ENCODE data around the gene CA4. TPM values are rescaled to one million over a fixed set of nuclear protein-coding genes. Genes with fewer than 3 reads are reported as not detected.

Gene CA4
- total and polyA plus RNA-seq, 10 donors = 1.7 to 19.3 (median 8.1) TPM

DNA sequence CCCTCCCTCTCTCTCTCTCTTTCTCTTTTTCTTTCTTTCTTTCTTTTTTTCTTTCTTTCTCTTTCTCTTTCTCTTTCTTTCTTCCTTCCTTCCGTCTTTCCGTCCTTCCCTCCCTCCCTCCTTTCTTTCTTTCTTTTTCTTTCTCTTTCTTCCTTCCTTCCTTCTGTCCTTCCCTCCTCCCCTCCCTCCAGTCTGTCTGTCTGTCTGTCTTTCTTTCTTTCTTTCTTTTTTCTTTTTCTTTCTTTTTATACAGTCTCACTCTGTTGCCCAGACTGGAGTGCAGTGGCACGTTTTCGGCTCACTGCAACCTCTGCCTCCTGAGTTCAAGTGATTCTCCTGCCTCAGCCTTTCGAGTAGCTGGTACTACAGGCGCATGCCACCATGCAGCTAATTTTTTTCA, 14.4 kb downstream of the CA4 start:
- Histone ChIP-seq H3K9me3 (no peaks in the 10 kb centered on the region), H3K4me3 (no peak overlapping the region), H3K27ac (peak overlapping the region in 1 of 8 donors; percentile 70), H3K4me1 (peaks cover 0 to 50% (median 19%) of the 10 kb centered on the region in 6 donors), H3K36me3 (peaks cover 0 to 9% (median 0%) of the 10 kb centered on the region in 6 donors), H3K27me3 (replicated peaks in 1 of 7) (peaks cover 0 to 27% (median 0%) of the 10 kb centered on the region in 7 donors)
- intact Hi-C loops (cut with DNase I; ENCODE audit: low total_unique reads) = no loop called here
- DNase-seq = no peak
- 77 to 82% (median 78%) methylated on average over 6 of the region's 6 CpGs for WGBS, 5 donors
- TF ChIP-seq, protein P1, sequence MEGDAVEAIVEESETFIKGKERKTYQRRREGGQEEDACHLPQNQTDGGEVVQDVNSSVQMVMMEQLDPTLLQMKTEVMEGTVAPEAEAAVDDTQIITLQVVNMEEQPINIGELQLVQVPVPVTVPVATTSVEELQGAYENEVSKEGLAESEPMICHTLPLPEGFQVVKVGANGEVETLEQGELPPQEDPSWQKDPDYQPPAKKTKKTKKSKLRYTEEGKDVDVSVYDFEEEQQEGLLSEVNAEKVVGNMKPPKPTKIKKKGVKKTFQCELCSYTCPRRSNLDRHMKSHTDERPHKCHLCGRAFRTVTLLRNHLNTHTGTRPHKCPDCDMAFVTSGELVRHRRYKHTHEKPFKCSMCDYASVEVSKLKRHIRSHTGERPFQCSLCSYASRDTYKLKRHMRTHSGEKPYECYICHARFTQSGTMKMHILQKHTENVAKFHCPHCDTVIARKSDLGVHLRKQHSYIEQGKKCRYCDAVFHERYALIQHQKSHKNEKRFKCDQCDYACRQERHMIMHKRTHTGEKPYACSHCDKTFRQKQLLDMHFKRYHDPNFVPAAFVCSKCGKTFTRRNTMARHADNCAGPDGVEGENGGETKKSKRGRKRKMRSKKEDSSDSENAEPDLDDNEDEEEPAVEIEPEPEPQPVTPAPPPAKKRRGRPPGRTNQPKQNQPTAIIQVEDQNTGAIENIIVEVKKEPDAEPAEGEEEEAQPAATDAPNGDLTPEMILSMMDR (IDR thresholded peaks at IDR 0.05 in 8 of 11, conservative IDR thresholded peaks at IDR 0.05 in 3 of 11) = no peak

DNA sequence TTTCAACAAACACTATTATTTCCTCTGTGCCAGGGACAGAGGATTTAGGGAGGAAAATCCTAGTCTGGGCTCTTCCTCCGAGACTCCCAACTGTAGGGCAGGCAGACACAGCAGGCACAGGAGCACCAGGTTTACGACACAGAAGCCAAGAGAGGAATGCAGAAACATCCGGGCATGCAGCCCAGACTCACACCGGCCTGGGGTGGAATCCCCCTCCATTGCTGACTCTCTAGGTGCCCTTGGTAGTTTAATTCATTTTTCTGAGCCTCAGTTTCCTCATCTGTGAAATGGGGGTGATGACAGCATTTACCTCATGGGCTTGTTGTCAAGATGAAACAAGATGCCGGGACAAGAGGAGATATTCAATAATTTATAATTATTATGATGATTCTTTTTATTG, 14.9 kb downstream of the CA4 start:
- Histone ChIP-seq H3K36me3 (peaks cover 0 to 4% (median 0%) of the 10 kb centered on the region in 6 donors), H3K4me1 (peaks cover 0 to 56% (median 19%) of the 10 kb centered on the region in 6 donors), H3K9me3 (no peaks in the 10 kb centered on the region), H3K27ac (no peak overlapping the region), H3K4me3 (no peak overlapping the region), H3K27me3 (replicated peaks in 1 of 7) (peaks cover 0 to 22% (median 0%) of the 10 kb centered on the region in 7 donors)
- TF ChIP-seq POLR2AphosphoS5 (IDR thresholded peaks at IDR 0.05) (no peak), POLR2A (IDR thresholded peaks at IDR 0.05) (no peak)
- TF ChIP-seq, protein P1 (IDR thresholded peaks at IDR 0.05 in 8 of 11, conservative IDR thresholded peaks at IDR 0.05 in 3 of 11) = no peak
- intact Hi-C loops (cut with DNase I; ENCODE audit: low total_unique reads) = no loop called here
- 85 to 90% (median 90%) methylated on average over 5 of the region's 5 CpGs for WGBS, 5 donors
- DNase-seq = no peak

DNA sequence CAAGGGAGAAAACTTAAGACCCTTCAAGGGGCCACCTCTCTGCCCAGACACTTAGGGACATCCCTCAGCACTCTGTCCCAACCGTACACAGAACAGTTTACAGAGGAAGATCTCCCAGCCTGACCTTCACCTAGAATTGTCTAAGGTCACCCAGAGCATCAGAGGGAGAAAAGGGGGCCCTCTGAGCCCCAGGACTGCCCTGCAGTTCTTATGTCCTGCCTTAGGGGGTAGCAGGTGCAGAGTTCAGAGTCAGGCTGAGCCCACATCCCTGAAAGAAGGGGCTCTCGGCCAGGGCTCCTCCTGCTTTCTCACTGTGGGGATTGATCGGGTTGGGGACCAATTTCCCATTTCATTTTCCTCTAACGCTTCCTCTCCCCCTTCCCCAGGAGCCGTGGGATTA, 15.4 kb downstream of the CA4 start:
- H3K4me3 ChIP-seq = no peak overlapping the region
- H3K4me1 ChIP-seq = peaks cover 0 to 61% (median 23%) of the 10 kb centered on the region in 6 donors
- intact Hi-C loops (cut with DNase I; ENCODE audit: low total_unique reads) = no loop called here
- no peaks in the 10 kb centered on the region for H3K9me3 ChIP-seq
- no peak for DNase-seq
- peaks cover 0 to 16% (median 0%) of the 10 kb centered on the region in 7 donors for H3K27me3 ChIP-seq (replicated peaks in 1 of 7)
- 62 to 75% (median 66%) methylated on average over 5 of the region's 5 CpGs for WGBS, 5 donors
- H3K27ac ChIP-seq = no peak overlapping the region
- TF ChIP-seq POLR2A (IDR thresholded peaks at IDR 0.05) (no peak), POLR2AphosphoS5 (IDR thresholded peaks at IDR 0.05) (no peak)
- TF ChIP-seq, protein P1 (IDR thresholded peaks at IDR 0.05 in 8 of 11, conservative IDR thresholded peaks at IDR 0.05 in 3 of 11) = no peak
- no peaks in the 10 kb centered on the region for H3K36me3 ChIP-seq

DNA sequence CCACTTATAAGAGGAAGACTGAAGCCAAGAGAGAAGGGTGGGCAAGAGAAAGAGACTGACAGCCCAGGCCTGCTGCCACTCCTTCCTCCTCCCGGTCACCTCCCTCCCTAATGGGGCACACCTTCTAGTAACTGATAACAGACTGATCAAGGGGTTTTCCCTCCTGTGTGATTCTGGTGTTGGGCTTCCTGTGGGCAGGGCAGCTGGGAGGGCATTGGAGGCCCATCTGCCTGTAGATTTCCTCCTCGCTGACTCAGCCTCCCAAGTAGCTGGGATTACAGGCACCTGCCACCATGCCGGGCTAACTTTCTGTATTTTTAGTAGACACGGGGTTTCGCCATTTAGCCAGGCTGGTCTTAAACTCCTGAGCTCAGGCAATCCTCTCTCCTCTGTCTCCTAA, 16.2 kb downstream of the CA4 start:
- H3K27ac ChIP-seq = no peak overlapping the region
- TF ChIP-seq, protein P1 (IDR thresholded peaks at IDR 0.05 in 8 of 11, conservative IDR thresholded peaks at IDR 0.05 in 3 of 11) = no peak
- TF ChIP-seq POLR2AphosphoS5 (IDR thresholded peaks at IDR 0.05) (no peak), POLR2A (IDR thresholded peaks at IDR 0.05) (no peak)
- H3K27me3 ChIP-seq (replicated peaks in 1 of 7) = peaks cover 0 to 12% (median 0%) of the 10 kb centered on the region in 7 donors
- WGBS, 5 donors = 42 to 55% (median 46%) methylated on average over 5 of the region's 5 CpGs
- H3K9me3 ChIP-seq = no peaks in the 10 kb centered on the region
- intact Hi-C loops (cut with DNase I; ENCODE audit: low total_unique reads) = no loop called here
- no peak overlapping the region for H3K4me3 ChIP-seq
- H3K4me1 ChIP-seq = peaks cover 0 to 65% (median 28%) of the 10 kb centered on the region in 6 donors
- no peak for DNase-seq
- no peaks in the 10 kb centered on the region for H3K36me3 ChIP-seq

Data from spleen (tissue), 11 donors.